Effector memory CD8-positive, alpha-beta T cell (primary cell): ENCODE results near the gene GSTA3.
"Not testable (repeated sequence)": the region's sequence is repeated elsewhere in the genome, so short reads cannot be mapped to it uniquely, and the experiment has no call there.

Experiments used
- ATAC-seq: fragments of 150-1000 bp; cut with Tn5 transposase; replicated peaks from 2 replicates; pipeline ENCODE4 v1.10.0; 2021; ENCODE audit warnings: mild to moderate bottlenecking, moderate library complexity
- DNase-seq, 3 experiments: peaks; one replicate each; pipeline ENCODE4 v3.0.0; 2021
- H3K27ac Mint-ChIP-seq, 2 donors: one replicate each; pipeline ENCODE4 v1.8.0; 2022; ENCODE audit warnings: mild to moderate bottlenecking in 2 of 2, mixed read lengths in 2 of 2, moderate library complexity in 2 of 2
- H3K27me3 Mint-ChIP-seq, 2 donors: one replicate each; pipeline ENCODE4 v1.8.0; 2022; ENCODE audit warnings: mixed read lengths in 2 of 2
- H3K36me3 Mint-ChIP-seq: one replicate; pipeline ENCODE4 v1.8.0; 2022; ENCODE audit warnings: mild to moderate bottlenecking, moderate library complexity, mixed read lengths; ENCODE audit not compliant: insufficient read depth
- H3K4me1 Mint-ChIP-seq, 2 donors: one replicate each; pipeline ENCODE4 v1.8.0; 2022; ENCODE audit warnings: low read depth in 2 of 2, mixed read lengths in 2 of 2
- H3K4me3 Mint-ChIP-seq, 2 donors: one replicate each; pipeline ENCODE4 v1.8.0; 2022; ENCODE audit warnings: mild to moderate bottlenecking in 2 of 2, mixed read lengths in 2 of 2, moderate library complexity in 2 of 2
- H3K9me3 Mint-ChIP-seq, 2 donors: one replicate each; pipeline ENCODE4 v1.8.0; 2022; ENCODE audit warnings: mixed read lengths in 2 of 2

Gene GSTA3

GRCh38 chr6:52871621-52872020, 37.9 kb downstream of the GSTA3 start:
- Mint-ChIP-seq H3K27me3 (peaks cover 15 to 29% of the 10 kb centered on the region in 2 donors), H3K4me1 (no peaks in the 10 kb centered on the region), H3K27ac (no peak overlapping the region), H3K36me3 (no peaks in the 10 kb centered on the region), H3K4me3 (no peak overlapping the region), H3K9me3 (no peaks in the 10 kb centered on the region)
- DNase-seq (no peak), ATAC-seq (no peak)

- not testable (repeated sequence) for H3K36me3 Mint-ChIP-seq, DNase-seq, ATAC-seq, H3K9me3 Mint-ChIP-seq, H3K27ac Mint-ChIP-seq, H3K4me1 Mint-ChIP-seq, H3K4me3 Mint-ChIP-seq
- H3K27me3 Mint-ChIP-seq: peaks cover 17 to 30% of the 10 kb centered on the region in 2 donors
These were observed 39.0 kb downstream of the GSTA3 start for GRCh38 chr6:52870335-52871091.

- not testable (repeated sequence) for DNase-seq, H3K36me3 Mint-ChIP-seq, H3K9me3 Mint-ChIP-seq, H3K4me1 Mint-ChIP-seq, H3K4me3 Mint-ChIP-seq, H3K27ac Mint-ChIP-seq, ATAC-seq
- H3K27me3 Mint-ChIP-seq: peaks cover 24 to 36% of the 10 kb centered on the region in 2 donors
These were observed 40.6 kb downstream of the GSTA3 start for GRCh38 chr6:52868899-52869298.

- Mint-ChIP-seq H3K4me3 (no peak overlapping the region), H3K36me3 (no peaks in the 10 kb centered on the region), H3K9me3 (no peaks in the 10 kb centered on the region), H3K27me3 (peaks cover 25 to 34% of the 10 kb centered on the region in 2 donors), H3K4me1 (no peaks in the 10 kb centered on the region), H3K27ac (no peak overlapping the region)
- DNase-seq (no peak), ATAC-seq (no peak)
These were observed 41.3 kb downstream of the GSTA3 start for GRCh38 chr6:52868240-52868639.

- ATAC-seq, DNase-seq, H3K9me3 Mint-ChIP-seq, H3K27ac Mint-ChIP-seq, H3K4me3 Mint-ChIP-seq, H3K4me1 Mint-ChIP-seq, H3K36me3 Mint-ChIP-seq: not testable (repeated sequence)
- H3K27me3 Mint-ChIP-seq: peaks cover 67 to 95% of the 10 kb centered on the region in 2 donors
These were observed 48.3 kb downstream of the GSTA3 start for GRCh38 chr6:52861151-52861550.

- H3K4me1 Mint-ChIP-seq: no peaks in the 10 kb centered on the region
- DNase-seq (no peak), ATAC-seq (no peak)
- H3K27me3 Mint-ChIP-seq: peaks cover 75 to 99% of the 10 kb centered on the region in 2 donors
- no peak overlapping the region for H3K27ac Mint-ChIP-seq
- H3K36me3 Mint-ChIP-seq: no peaks in the 10 kb centered on the region
- H3K4me3 Mint-ChIP-seq: no peak overlapping the region
- H3K9me3 Mint-ChIP-seq: no peaks in the 10 kb centered on the region
These were observed 51.1 kb downstream of the GSTA3 start for GRCh38 chr6:52858416-52858815.

GRCh38 chr6:52856137-52856536, 53.4 kb downstream of the GSTA3 start:
- not testable (repeated sequence) for ATAC-seq, H3K4me3 Mint-ChIP-seq, H3K9me3 Mint-ChIP-seq, H3K27ac Mint-ChIP-seq, H3K36me3 Mint-ChIP-seq, H3K4me1 Mint-ChIP-seq, DNase-seq
- peaks cover 90 to 98% of the 10 kb centered on the region in 2 donors for H3K27me3 Mint-ChIP-seq

GRCh38 chr6:52849137-52849536, 60.4 kb downstream of the GSTA3 start:
- ATAC-seq: no peak

More at GRCh38 chr6:52849137-52849536, 60.4 kb downstream of the GSTA3 start:
- Mint-ChIP-seq H3K36me3 (peaks cover 2% of the 10 kb centered on the region), H3K4me1 (no peaks in the 10 kb centered on the region), H3K27me3 (peaks cover 63 to 73% of the 10 kb centered on the region in 2 donors), H3K4me3 (no peak overlapping the region), H3K27ac (peak overlapping the region in 1 of 2 donors; percentile 3), H3K9me3 (no peaks in the 10 kb centered on the region)
- DNase-seq: no peak
